GM19452 (cell line): ENCODE data around the gene PSG1.
"Not testable (repeated sequence)": the region's sequence is repeated elsewhere in the genome, so short reads cannot be mapped to it uniquely, and the experiment has no call there.

Experiments
- ATAC-seq: cut with Tn5 transposase; IDR thresholded peaks from one replicate; pipeline ENCODE4 v1.9.1; 2021; ENCODE audit not compliant: unreplicated experiment

The PSG1 gene

GRCh38 chr19:42879613-42880012 lies at the start of gene PSG1:
PSG1 (minus strand) TSS chr19:42879713; CDS start chr19:42879581, 132 bp downstream.
- ATAC-seq: no peak

- ATAC-seq: no peak
Observed at GRCh38 chr19:42928896-42929295, 49.4 kb upstream of the PSG1 start.

- no peak for ATAC-seq
Observed at GRCh38 chr19:42926781-42927180, 47.3 kb upstream of the PSG1 start.

- not testable (repeated sequence) for ATAC-seq
Observed at GRCh38 chr19:42923106-42923505, 43.6 kb upstream of the PSG1 start.

- not testable (repeated sequence) for ATAC-seq
Observed at GRCh38 chr19:42920971-42921370, 41.5 kb upstream of the PSG1 start.

- no peak for ATAC-seq
Observed at GRCh38 chr19:42919757-42920079, 40.2 kb upstream of the PSG1 start.

GRCh38 chr19:42919070-42919756 lies 39.7 kb upstream of the PSG1 start:
- ATAC-seq: not testable (repeated sequence)

GRCh38 chr19:42918377-42919069 lies 39.0 kb upstream of the PSG1 start:
- not testable (repeated sequence) for ATAC-seq

- ATAC-seq: not testable (repeated sequence)
Observed at GRCh38 chr19:42917634-42918033, 38.1 kb upstream of the PSG1 start, which contains the start of gene PSG6. PSG6 (minus strand) TSS chr19:42917894; CDS start chr19:42917792, 102 bp downstream.

GRCh38 chr19:42916931-42917330 lies 37.4 kb upstream of the PSG1 start:
- ATAC-seq: not testable (repeated sequence)

- ATAC-seq: not testable (repeated sequence)
Observed at GRCh38 chr19:42913516-42913915, 34.0 kb upstream of the PSG1 start.

- not testable (repeated sequence) for ATAC-seq
Observed at GRCh38 chr19:42912941-42913340, 33.4 kb upstream of the PSG1 start.

- ATAC-seq: not testable (repeated sequence)
Observed at GRCh38 chr19:42911731-42912130, 32.2 kb upstream of the PSG1 start.

- ATAC-seq: not testable (repeated sequence)
Observed at GRCh38 chr19:42906162-42906561, 26.6 kb upstream of the PSG1 start.

GRCh38 chr19:42900561-42900960 lies 21.0 kb upstream of the PSG1 start:
- not testable (repeated sequence) for ATAC-seq

- ATAC-seq: not testable (repeated sequence)
Observed at GRCh38 chr19:42899674-42900073, 20.2 kb upstream of the PSG1 start.

- not testable (repeated sequence) for ATAC-seq
Observed at GRCh38 chr19:42899110-42899509, 19.6 kb upstream of the PSG1 start.

GRCh38 chr19:42898656-42899055 lies 19.1 kb upstream of the PSG1 start:
- ATAC-seq: not testable (repeated sequence)

GRCh38 chr19:42897729-42898128 lies 18.2 kb upstream of the PSG1 start:
- not testable (repeated sequence) for ATAC-seq

GRCh38 chr19:42890446-42890845 lies 10.9 kb upstream of the PSG1 start:
- ATAC-seq: not testable (repeated sequence)

GRCh38 chr19:42887876-42888445 lies 8.4 kb upstream of the PSG1 start:
- ATAC-seq: not testable (repeated sequence)

GRCh38 chr19:42882730-42883129 lies 3.2 kb upstream of the PSG1 start:
- ATAC-seq: not testable (repeated sequence)
